NCI-H82 treated with DMSO at 0.1 percent for 48 hours (cell line): Measurements from ENCODE around the gene MAPK8IP3.
"Not testable (repeated sequence)": the region's sequence is repeated elsewhere in the genome, so short reads cannot be mapped to it uniquely, and the experiment has no call there.

Experiments
- DNase-seq: peaks from one replicate; lab custom pipeline; 2025; ENCODE audit not compliant: unreplicated experiment; lab: John Stamatoyannopoulos, UW

MAPK8IP3 gene

DNA sequence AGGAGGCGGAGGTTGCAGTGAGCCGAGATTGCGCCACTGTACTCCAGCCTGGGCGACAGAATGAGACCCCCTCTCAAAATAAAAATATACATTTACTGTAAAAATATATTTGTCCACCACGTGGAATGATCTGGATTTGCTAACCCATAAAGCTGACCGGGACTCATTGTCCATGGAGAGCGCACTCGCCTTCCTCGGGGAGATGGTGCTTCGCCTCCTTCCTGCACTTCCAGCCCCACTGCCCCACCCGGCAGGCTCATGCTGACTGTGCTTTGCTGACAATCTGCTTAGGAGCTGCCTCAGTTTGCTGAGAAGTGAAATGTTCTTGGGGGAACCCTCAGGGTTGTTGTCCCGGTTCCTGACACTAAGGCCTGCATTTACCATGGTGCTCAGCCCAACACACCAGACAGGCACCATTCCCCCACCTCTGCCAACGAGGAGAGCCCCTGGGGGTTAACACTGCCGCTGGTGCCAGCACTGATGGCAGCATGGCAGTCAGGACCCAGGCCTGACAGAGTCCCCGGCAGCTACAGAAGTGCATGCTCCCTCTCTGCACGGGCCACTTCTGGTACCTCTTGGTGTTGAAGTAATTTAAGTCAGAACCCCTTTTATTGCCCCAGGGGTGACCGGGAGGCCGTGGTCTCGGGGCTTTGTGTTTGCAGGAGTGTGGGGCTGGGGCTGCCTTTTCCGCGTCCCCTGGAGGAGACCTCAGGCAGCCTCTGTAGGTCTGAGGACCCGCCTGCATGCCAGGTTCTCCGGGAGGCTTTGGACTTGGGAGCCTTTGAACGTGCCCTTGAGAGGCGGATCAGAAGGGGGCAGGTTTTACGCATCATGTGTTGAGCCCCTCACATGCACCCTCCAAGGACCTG lies 79.2 kb downstream of the MAPK8IP3 start:
- no peak for DNase-seq

- DNase-seq: no peak
Measured at GRCh38 chr16:1785846-1786170, 79.8 kb downstream of the MAPK8IP3 start.

GRCh38 chr16:1786242-1787055 lies 80.5 kb downstream of the MAPK8IP3 start:
- DNase-seq: no peak

DNA sequence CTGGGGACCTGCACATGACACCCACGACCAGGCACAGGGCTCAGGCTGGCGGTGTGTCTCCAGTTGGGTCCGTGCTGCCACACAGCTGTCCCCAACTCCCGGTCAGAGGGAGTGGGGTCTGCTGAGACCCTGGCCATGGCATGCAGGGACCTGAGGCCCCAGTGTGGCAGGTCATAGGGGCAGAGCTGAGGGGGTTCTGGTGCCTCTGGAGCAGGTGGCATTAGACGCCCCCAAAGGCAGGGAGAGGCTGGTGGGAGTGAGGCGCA lies 81.0 kb downstream of the MAPK8IP3 start:
- no peak for DNase-seq

DNA sequence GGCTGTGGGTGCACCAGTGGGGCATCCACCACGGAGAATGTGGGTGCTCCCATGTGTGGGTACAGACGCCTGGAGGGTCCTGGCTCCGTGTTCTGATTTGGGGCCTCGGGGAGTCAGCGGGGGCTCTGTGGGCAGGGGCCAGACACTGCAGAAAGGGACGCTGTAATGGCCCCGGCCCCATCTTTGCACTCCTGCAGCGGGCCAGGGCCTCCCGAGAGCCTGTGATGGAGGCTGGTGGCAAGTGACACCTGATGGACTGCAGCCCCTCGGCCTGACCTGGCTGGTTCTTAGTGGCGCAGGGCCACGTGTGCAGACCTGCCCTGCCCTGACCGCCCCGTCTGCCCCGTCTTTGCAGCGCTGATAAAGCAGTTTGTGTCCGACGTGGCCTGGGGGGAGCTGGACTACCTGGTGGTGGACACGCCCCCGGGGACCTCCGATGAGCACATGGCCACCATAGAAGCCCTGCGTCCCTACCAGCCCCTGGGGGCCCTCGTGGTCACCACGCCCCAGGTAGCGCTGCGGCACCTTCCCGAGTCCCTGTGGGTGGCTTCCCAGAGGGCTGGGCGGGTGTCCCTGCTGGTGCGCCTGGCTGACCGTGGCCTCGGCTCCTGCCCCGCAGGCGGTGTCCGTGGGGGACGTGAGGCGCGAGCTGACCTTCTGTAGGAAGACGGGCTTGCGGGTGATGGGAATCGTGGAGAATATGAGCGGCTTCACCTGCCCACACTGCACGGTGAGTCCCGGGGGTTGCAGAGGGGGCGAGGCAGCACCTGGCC lies 81.5 kb downstream of the MAPK8IP3 start:
- DNase-seq: no peak

DNA sequence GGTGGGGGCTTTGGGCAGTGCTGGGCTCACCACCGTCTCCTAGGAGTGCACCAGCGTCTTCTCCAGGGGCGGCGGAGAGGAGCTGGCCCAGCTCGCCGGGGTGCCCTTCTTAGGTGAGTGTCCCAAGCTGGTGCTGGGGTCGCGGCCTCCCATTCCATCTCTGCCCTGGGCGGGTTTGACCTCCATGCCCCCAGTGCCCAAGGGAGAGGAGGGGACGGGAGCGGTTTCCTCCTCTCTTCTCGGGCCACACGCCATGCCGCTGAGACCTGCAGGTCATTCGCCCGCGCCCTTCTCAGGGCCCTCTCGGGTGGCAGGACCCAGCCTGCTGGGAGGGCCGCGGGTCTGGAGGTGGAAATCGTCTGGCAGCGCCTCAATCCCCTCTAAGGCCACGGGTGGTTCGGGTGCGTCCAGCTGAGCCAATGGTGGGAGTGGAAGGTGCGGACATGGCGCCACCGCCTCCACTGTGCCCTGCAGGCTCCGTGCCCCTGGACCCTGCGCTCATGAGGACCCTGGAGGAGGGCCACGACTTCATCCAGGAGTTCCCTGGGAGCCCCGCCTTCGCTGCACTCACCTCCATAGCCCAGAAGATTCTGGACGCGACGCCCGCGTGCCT lies 82.2 kb downstream of the MAPK8IP3 start:
- DNase-seq: no peak

DNA sequence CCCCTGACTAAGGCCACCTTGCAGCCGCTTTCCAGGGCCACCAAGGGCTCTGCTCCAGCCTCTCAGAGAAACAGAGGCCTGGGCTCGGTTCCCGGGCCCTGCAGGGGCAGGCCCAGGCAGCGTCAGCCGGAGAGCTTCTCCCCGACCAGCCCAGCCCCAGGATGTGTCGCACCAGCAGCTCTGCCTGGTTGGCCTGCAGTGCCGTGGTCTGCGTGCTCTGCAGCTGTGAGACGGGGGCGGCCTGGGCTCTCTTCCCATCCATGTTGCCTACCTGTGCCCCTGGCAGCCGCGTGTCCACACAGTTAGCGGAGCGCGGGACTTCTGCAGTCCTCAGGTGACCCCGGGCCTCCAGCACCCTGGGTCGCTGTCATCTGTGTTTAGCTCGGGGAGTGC lies 82.7 kb downstream of the MAPK8IP3 start:
- DNase-seq: no peak

DNA sequence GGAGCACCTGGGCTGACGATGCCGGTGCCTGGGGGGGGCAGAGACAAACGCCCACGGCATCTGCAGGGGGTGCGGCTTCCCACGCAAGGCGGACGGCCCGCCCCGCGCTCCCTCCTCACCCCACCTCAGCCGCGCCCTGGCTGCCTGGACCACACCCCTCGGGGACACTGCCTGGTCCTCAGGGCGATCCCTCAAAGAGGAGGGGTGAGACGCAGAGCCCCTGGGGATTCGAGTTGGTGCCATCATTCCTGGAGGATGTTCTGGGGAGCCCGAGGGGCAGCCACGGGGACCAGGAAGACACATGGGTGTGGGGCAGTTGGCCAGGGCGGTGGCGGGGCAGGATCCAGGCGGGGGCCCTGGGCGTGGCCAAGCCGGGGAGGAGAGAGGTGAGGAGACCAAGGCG lies 83.6 kb downstream of the MAPK8IP3 start:
- no peak for DNase-seq

GRCh38 chr16:1790261-1790610 lies 84.2 kb downstream of the MAPK8IP3 start:
- no peak for DNase-seq

DNA sequence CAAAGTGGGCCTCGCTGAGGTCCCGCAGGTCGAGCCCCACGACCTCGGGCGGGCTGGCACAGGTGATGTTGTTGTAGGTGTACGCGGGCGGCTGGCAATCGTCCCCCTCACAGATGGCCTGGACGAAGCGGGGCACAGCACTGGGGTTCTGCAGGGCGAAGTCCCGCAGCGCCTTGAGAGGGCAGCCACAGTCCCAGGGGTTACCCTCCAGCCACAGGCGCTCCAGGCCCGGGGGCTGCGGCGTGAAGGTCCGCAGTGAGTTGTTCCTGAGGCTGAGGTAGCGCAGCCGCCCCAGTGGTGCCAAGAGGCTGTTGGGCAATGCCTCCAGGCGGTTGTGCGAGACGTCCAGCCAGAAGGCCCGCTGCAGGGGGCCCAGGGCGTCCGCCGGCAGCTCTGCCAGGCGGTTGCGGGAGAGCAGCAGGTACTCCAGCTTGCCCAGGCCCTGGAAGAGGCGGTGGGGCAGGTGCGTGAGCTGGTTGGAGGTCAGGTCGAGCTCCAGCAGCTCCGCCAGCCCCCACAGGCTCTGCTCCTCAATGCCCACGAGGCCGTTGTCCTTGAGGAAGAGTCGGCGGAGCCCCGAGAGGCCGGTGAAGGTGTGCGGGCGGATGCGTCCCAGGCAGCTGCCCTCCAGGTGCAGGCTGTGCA lies 84.7 kb downstream of the MAPK8IP3 start:
- no peak for DNase-seq

GRCh38 chr16:1791256-1791942 lies 85.4 kb downstream of the MAPK8IP3 start:
- no peak for DNase-seq

DNA sequence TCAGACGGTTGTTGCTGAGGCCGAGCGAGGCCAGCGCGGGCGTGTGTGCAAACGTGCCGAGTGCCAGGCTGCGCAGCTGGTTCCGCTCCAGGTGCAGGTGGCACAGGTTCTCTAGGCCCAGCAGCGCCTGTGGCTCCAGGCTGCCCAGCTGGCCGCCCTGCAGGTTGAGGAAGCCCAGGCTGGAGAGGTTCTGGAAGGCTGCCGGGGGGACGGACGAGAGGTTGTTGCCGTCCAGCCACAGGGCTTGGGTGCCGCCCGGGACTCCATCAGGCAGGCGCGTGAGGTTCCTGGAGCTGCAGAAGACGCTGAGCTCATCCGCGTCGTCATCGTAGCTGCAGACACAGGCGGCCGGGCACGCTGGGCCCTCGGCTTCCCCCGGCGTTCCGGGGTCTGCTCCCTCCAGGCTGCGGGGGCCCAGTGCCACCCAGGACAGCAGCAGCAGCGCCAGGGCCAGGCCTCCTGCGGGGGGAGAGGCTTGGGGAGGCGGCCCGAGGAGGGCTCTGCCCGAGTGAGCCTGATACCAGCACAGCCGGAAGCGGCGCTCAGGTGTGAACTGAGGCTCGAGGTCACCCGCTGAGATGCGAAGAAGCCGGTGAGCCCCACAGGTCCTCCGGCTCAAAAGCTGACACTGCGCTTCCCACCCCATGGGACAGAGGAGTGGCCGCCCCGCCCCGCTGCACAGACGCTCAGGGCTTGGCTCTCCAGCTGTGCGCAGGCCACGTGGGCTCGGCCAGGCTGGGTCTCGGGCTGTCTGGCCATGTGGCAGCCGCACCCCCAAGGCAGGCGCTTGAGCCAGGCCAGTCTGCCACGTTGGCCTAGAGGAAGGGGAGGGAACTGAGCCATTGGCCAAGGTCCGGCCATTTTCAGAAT lies 86.2 kb downstream of the MAPK8IP3 start:
- no peak for DNase-seq

DNA sequence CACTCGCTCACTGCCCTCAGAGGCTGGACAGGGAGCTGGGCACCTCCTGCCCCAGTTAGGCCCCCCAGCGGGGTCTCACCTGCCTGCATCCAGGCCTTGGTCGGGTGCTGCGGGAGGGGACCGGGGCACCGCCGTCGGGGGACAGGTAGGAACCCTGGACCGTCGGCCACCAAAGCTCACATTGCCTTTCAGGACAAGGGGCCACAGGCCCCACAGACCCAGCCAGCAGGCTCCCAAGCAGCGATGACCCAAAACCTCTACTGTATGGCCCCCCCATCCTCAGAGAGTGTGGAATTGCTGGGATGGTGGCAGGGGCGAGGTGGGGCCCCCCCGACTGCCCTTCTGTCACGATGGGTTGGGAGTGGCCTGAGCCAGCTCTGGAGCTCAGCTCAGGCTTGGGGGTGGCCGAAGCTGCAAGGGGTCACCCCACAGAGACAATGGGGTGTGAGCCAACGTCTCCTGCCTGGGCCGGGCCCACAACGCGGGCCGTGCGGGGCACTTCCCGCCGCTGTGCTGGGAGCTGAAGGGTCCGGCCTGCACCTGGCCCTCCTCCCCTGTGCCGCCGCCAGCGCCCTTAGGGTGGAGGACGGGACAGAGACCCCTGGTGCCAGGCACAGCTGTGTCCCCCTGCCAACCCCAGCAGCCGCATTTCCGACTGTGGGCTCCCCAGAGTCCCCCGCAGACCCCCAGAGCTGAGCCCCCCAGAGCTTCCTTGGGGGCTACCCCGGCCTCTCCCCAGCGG lies 87.0 kb downstream of the MAPK8IP3 start:
- no peak for DNase-seq

DNA sequence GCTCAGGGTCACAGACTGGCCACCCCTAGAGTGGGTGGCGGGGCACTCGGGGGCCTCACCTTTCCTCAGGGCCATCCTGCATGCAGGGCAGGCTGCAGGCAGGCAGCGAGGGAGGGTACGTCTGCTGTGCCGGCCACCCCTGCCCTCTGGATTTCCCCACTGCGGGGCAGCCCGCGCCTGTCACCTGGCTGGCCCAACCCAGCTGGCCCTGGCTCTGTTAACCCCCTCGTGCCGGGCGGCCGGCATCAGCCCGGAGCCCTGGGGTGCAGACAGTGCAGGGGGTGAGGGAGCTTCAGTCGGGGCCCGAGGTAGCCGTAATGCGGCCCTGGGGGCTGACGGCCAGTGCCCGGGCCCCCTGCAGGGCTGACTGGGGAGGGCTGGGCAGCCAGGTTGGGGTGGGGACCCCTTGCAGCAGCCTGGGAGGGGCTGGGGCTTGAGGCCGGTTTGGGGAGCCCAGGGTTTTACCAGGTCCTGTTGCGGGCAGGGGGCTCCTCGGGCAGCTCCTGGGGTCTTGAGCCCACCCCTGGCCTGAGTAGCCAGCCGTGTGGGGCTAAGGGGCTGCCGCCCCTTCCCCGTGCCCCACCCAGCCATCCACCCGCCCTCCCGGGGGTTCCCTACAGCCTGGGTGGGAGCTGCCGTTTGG lies 87.7 kb downstream of the MAPK8IP3 start, which contains the start of gene IGFALS:
Gene IGFALS, minus strand, starts transcription at position 128 of the 643 bp plus-strand sequence. Its CDS starts 53 bp downstream, at position 75.
- DNase-seq: no peak

DNA sequence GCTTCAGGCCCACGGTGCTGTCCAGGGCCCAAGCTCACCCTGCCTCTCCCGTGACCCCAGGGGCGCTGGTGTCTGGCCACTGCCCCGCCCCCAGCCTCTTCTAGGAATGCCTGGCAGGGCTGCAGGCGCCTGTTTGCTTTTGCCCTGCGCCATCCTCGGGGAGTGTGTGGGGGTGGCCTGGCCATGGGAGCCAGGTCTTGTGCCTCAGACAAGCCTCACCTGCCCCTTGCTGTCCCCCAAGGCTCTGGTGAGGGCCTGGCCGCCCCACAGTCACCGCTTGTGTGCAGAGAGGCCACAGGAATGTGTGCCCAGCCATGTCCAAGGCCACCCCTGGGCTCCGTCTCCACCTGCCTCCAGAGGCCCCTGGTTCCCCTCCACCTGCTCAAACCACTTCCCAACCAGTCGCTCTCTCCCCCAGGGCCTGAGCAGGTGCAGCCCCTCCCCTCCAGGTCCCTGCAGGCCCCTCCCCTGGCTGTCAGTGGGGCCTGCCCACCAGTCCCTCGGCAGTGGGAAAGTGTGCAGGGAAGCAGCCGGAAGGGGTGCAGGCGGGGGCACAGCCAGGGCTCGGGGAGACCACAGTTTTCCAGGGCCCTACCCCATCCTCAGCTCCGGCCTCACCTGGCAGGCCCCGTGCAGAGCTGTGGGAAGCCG lies 88.4 kb downstream of the MAPK8IP3 start:
- no peak for DNase-seq

DNA sequence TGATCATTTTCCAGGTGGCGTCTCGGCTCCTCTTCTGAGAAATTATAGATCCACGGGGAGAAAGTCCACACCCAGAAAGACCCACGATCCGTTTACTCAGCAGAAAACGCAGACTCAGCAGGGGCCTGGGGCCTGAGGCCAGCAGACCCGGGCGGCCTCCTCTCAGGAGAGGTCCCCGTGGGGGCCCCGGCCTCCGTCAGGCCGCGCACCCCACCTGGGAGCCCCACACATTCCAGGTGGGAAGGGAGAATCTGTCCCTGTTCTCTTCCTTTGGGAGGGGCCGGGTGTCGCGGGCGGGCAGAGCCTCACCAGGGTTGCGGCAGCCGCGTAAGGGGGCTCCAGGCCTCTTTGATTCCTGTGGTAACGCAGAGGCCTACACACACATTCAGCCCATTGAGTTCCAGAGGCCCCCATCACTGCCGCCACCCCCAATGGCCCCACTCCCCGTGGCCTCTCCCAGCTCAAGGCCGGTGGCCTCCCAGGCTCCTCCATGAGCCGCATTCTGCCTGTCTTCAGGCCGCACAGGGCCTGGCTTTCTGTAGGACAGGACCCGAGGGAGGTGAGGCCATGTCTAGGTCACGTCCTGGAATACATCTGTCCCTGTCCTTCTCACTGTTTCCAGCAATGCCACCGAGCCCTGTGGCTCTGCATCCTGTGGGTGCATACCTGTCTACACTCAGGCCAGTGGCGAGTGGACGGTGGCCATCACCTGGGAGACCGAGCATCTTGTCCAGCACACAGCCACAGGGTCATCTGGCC lies 89.1 kb downstream of the MAPK8IP3 start:
- DNase-seq: no peak

- DNase-seq: not testable (repeated sequence)
Measured at GRCh38 chr16:1799263-1799662, 93.3 kb downstream of the MAPK8IP3 start.
